Fibroblast of gingiva (primary cell): ENCODE measurements around the gene HOXA11.

Source experiments
- DNase-seq: peaks from one replicate; pipeline ENCODE4 v3.0.0-alpha.2; 2011; ENCODE audit warnings: low read depth

Gene HOXA11

GRCh38 chr7:27133409-27134231 is 51.4 kb downstream of the HOXA11 start:
- no peak for DNase-seq

DNA sequence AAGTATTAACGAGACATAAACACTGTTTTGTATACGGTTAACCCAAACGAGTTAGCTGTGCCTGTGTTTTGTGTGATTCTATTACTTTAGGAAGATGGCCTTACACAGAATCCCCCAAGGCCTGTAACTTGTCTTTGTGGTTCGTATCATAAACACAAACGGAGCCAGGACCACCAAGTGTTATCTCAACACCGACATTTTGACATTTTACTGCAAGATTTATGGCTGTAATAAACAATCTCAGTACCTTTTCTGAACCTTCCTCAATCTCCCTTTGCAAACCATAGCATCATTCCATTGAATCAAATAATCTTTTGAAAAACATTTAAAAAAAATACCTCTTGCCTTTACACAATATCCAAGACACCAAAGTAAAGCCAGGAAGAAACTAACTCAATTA is 52.1 kb downstream of the HOXA11 start:
- DNase-seq, result no peak

DNA sequence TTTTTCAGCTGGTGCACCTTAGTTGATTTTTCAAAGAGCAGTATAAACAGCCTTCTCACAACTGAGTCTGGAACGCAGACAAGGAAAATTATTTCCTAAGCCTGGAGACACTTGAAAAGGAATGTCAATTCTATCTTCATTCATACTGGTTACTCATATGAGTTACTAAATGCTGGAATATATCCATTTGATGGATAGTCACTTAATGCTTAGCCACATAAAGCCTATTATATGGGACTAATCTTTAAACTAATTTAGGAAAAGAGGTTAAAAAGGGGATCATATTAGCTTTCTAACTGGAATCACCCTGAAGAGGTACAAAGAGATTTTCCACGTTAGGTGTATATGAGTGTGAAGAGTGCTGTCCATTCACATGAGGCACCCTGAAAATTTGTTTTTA is 52.8 kb downstream of the HOXA11 start:
- no peak for DNase-seq

DNA sequence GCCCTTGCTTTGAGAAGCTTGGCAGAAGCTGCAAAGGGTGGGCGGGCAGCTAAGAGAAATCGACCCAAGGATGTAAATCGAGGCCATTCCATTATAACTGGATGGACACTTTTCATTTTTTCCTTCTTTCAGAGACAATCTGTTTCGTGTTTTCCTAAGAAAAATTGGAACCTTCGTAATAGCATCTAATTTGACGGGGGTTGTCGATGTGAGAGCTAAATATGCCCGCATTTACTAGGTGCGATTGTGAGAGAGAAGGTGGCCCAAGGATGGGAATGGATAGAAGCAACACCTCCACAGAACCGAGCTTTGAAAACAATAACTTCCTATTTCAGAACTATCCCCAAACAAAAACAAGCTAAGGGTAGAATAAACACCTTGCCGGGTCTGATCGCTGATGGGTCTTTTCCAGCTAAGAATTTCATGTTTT is 53.6 kb downstream of the HOXA11 start:
- DNase-seq, result no peak
